Measurements from ENCODE around the gene PAX2. TPM values are rescaled to one million over a fixed set of nuclear protein-coding genes. Genes with fewer than 3 reads are reported as not detected.

The PAX2 gene
- total RNA-seq, 1 experiment from 2014 or later, result not detected

- H3K27me3 ChIP-seq (ENCODE audit: insufficient read depth, low read length), result peaks cover 37% of the 10 kb centered on the region
Observed at GRCh38 chr10:100707261-100707848, 38.0 kb upstream of the PAX2 start.

More at GRCh38 chr10:100707261-100707848, 38.0 kb upstream of the PAX2 start:
- Histone ChIP-seq H3K27ac (ENCODE audit: insufficient read length, low read depth, low read length) (no peak overlapping the region), H3K79me2 (ENCODE audit: insufficient read depth, low read length) (no peaks in the 10 kb centered on the region), H3K18ac (ENCODE audit: insufficient read length, low read depth, low read length) (no peak overlapping the region), H2BK12ac (ENCODE audit: insufficient read length, low read depth, low read length) (no peak overlapping the region), H3K23ac (ENCODE audit: insufficient read length, low read depth, low read length) (no peak overlapping the region), H2BK120ac (ENCODE audit: low read depth, low read length, poor library complexity, severe bottlenecking) (no peak overlapping the region), H2BK15ac (ENCODE audit: low read depth, low read length) (no peak overlapping the region), H2AFZ (ENCODE audit: low read length) (no peak overlapping the region), H3K4me2 (ENCODE audit: insufficient read depth, insufficient read length, low read length) (no peak overlapping the region), H4K20me1 (ENCODE audit: control insufficient read depth, insufficient read depth, insufficient read length) (no peaks in the 10 kb centered on the region), H3K9me3 (ENCODE audit: control insufficient read depth, low read depth, low read length) (no peaks in the 10 kb centered on the region), H4K8ac (replicated peaks; ENCODE audit: insufficient read length, low read depth, low read length) (no peak overlapping the region), H3K23me2 (ENCODE audit: insufficient read length, low read depth, low read length, poor library complexity, severe bottlenecking) (peaks cover 8% of the 10 kb centered on the region), H3T11ph (ENCODE audit: low read length) (no peak overlapping the region), H3K4me1 (ENCODE audit: insufficient read depth, low read length) (no peaks in the 10 kb centered on the region), H4K91ac (ENCODE audit: insufficient read length, low read depth, low read length) (no peak overlapping the region), H2AK5ac (ENCODE audit: insufficient read length, low read length) (no peak overlapping the region), H3K9ac (ENCODE audit: extremely low read depth, insufficient read length, low read length) (no peak overlapping the region), H3K4ac (ENCODE audit: low read depth, low read length) (no peak overlapping the region), H3K79me1 (ENCODE audit: insufficient read depth, low read depth, low read length, poor library complexity, severe bottlenecking) (no peaks in the 10 kb centered on the region), H3K56ac (ENCODE audit: insufficient read length, low read depth, low read length) (no peak overlapping the region), H4K5ac (ENCODE audit: insufficient read length, low read depth, low read length) (no peak overlapping the region), H3K14ac (ENCODE audit: insufficient read depth, low read length) (no peak overlapping the region), H2BK20ac (ENCODE audit: low read depth, low read length, poor library complexity, severe bottlenecking) (no peak overlapping the region), H2BK5ac (ENCODE audit: insufficient read length, low read length) (no peak overlapping the region)
- no CpG with 5 or more reads among the region's 6 CpGs for WGBS (ENCODE audit: extremely low coverage, insufficient read length, low lambda C conversion rate)
- H3K27me3 Mint-ChIP-seq (ENCODE audit: low read depth), result peaks cover 92% of the 10 kb centered on the region
- H3K4me3 Mint-ChIP-seq, result no peak overlapping the region; a peak in 1 of 5 replicates
- H3K9me3 Mint-ChIP-seq, result no peaks in the 10 kb centered on the region
- no peaks in the 10 kb centered on the region for H3K36me3 Mint-ChIP-seq (ENCODE audit: insufficient read depth in 1 of 3, low read depth in 3 of 3)
- no peak for TF ChIP-seq CTCF (conservative IDR thresholded peaks at IDR 0.05)
- H3K27ac Mint-ChIP-seq, result no peak overlapping the region; a peak in 1 of 7 replicates
- no peak for DNase-seq
- peaks cover 4 to 12% of the 10 kb centered on the region in 2 experiments; a peak in 3 of 4 replicates for H3K4me1 Mint-ChIP-seq
